ENCODE results near the gene HTR4.

DNA sequence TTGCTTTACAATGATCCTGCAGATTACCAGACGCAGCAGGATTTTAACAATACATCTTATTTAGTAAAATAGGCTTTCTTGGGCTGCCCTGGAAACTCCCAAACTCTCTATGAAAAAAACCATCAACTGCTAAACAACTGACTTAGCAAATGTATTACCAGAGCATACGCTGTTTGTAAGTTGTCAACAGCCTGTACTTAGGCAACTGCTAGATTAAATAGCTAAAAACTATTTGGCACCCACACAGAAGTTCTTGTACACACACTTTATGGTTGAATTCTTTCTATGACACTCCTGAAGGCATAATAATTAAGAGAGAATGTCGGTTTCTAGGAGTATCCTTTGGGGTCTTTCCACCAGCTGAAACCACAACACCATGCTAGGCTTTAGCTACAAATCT, 146.7 kb downstream of the HTR4 start:
- no peak for TF ChIP-seq EZH2 (IDR thresholded peaks at IDR 0.05; ENCODE audit: low read length)
- TF ChIP-seq, protein P1, sequence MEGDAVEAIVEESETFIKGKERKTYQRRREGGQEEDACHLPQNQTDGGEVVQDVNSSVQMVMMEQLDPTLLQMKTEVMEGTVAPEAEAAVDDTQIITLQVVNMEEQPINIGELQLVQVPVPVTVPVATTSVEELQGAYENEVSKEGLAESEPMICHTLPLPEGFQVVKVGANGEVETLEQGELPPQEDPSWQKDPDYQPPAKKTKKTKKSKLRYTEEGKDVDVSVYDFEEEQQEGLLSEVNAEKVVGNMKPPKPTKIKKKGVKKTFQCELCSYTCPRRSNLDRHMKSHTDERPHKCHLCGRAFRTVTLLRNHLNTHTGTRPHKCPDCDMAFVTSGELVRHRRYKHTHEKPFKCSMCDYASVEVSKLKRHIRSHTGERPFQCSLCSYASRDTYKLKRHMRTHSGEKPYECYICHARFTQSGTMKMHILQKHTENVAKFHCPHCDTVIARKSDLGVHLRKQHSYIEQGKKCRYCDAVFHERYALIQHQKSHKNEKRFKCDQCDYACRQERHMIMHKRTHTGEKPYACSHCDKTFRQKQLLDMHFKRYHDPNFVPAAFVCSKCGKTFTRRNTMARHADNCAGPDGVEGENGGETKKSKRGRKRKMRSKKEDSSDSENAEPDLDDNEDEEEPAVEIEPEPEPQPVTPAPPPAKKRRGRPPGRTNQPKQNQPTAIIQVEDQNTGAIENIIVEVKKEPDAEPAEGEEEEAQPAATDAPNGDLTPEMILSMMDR (optimal IDR thresholded peaks at IDR 0.05 in 1 of 3, IDR thresholded peaks at IDR 0.05 in 1 of 3, conservative IDR thresholded peaks at IDR 0.05 in 1 of 3; ENCODE audit: extremely low read depth in 1 of 3, insufficient read depth in 2 of 3, low read length in 3 of 3), result no peak

All from keratinocyte (primary cell).